DMS79 (cell line): ENCODE measurements around the gene NRIP2.

Experiments
- DNase-seq: peaks from one replicate; lab custom pipeline; 2025; lab: John Stamatoyannopoulos, UW

Gene NRIP2

GRCh38 chr12:2844786-2845185 lies 10.0 kb upstream of the NRIP2 start:
- DNase-seq, result no peak

GRCh38 chr12:2842948-2843347 lies 8.1 kb upstream of the NRIP2 start:
- no peak for DNase-seq

GRCh38 chr12:2841056-2841650 lies 6.3 kb upstream of the NRIP2 start:
- peak; percentile 50 for DNase-seq

GRCh38 chr12:2836574-2836973 lies 1.7 kb upstream of the NRIP2 start:
- no peak for DNase-seq

- no peak for DNase-seq
Measured at GRCh38 chr12:2835691-2836403, 1.0 kb upstream of the NRIP2 start.

GRCh38 chr12:2833810-2834209 lies 1.0 kb downstream of the NRIP2 start:
- no peak for DNase-seq

- no peak for DNase-seq
Measured at GRCh38 chr12:2833327-2833726, 1.5 kb downstream of the NRIP2 start.

- no peak for DNase-seq
Measured at GRCh38 chr12:2832550-2833127, 2.2 kb downstream of the NRIP2 start.

GRCh38 chr12:2829275-2829674 lies 5.6 kb downstream of the NRIP2 start:
- no peak for DNase-seq

- DNase-seq, result no peak
Measured at GRCh38 chr12:2826721-2827515, 7.9 kb downstream of the NRIP2 start.

- DNase-seq, result no peak
Measured at GRCh38 chr12:2826036-2826435, 8.8 kb downstream of the NRIP2 start.

- DNase-seq, result no peak
Measured at GRCh38 chr12:2825132-2825531, 9.7 kb downstream of the NRIP2 start.

- DNase-seq, result no peak
Measured at GRCh38 chr12:2824541-2824940, 10.3 kb downstream of the NRIP2 start.

- no peak for DNase-seq
Measured at GRCh38 chr12:2823483-2823882, 11.4 kb downstream of the NRIP2 start.

GRCh38 chr12:2820432-2820831 lies 14.4 kb downstream of the NRIP2 start:
- no peak for DNase-seq

GRCh38 chr12:2819810-2820209 lies 15.0 kb downstream of the NRIP2 start:
- no peak for DNase-seq

- DNase-seq, result peak; percentile 25
Measured at GRCh38 chr12:2813214-2814185, 21.3 kb downstream of the NRIP2 start.

GRCh38 chr12:2812290-2813213 lies 22.3 kb downstream of the NRIP2 start, which contains the start of gene ITFG2:
Gene ITFG2, plus strand, starts transcription at chr12:2812668. Its CDS starts 93 bp downstream, at chr12:2812761.
- DNase-seq, result peak; percentile 98

GRCh38 chr12:2811801-2812200 lies 23.0 kb downstream of the NRIP2 start:
- DNase-seq, result peak; percentile 13

GRCh38 chr12:2806700-2807099 lies 28.1 kb downstream of the NRIP2 start:
- DNase-seq, result no peak
